Fibroblast of lung (primary cell): ENCODE results near the gene TPI1. TPM values are rescaled to one million over a fixed set of nuclear protein-coding genes. Genes with fewer than 3 reads are reported as not detected.

ENCODE experiments used
- DNase-seq, 2 donors: peaks; one replicate each; pipeline versions ENCODE4 v3.0.0 to v3.0.0-alpha.2; 2010; ENCODE audit warnings: low read depth in 2 of 2
- H2AFZ ChIP-seq: 2 replicates; pipeline ENCODE4 v1.5.1; 2012; ENCODE audit warnings: low read length, control low read depth, inconsistent platforms
- H3K27ac ChIP-seq: 2 replicates; pipeline ENCODE4 v1.5.1; 2011; ENCODE audit warnings: low read length, control low read depth; ENCODE audit not compliant: insufficient read depth
- H3K27me3 ChIP-seq: 2 replicates; pipeline ENCODE4 v1.5.1; 2011; ENCODE audit warnings: mild to moderate bottlenecking, low read length; ENCODE audit not compliant: control insufficient read depth, insufficient read depth
- H3K36me3 ChIP-seq: 2 replicates; pipeline ENCODE4 v1.5.1; 2011; ENCODE audit warnings: low read length; ENCODE audit not compliant: control insufficient read depth, insufficient read depth
- H3K4me1 ChIP-seq: 2 replicates; pipeline ENCODE4 v1.5.1; 2011; ENCODE audit warnings: low read length; ENCODE audit not compliant: control insufficient read depth, insufficient read depth; ENCODE audit errors: extremely low read depth
- H3K4me2 ChIP-seq: 2 replicates; pipeline ENCODE4 v1.5.1; 2011; ENCODE audit warnings: low read length, control low read depth; ENCODE audit not compliant: insufficient read depth; ENCODE audit errors: extremely low read depth
- H3K4me3 ChIP-seq, 4 experiments: fragments of 200-600 bp in 1 of 4; sonication (generic) in 1 of 4; replicated peaks in 1 of 4; 2 replicates each; pipeline ENCODE4 v1.5.1; 2011 to 2016; ENCODE audit warnings: low read length in 4 of 4, low read depth in 3 of 4, mild to moderate bottlenecking in 3 of 4, control low read depth in 2 of 4, inconsistent platforms in 1 of 4, mixed read lengths in 1 of 4; ENCODE audit not compliant: insufficient read depth in 1 of 4; ENCODE audit errors: control extremely low read depth in 1 of 4
- H3K79me2 ChIP-seq: 2 replicates; pipeline ENCODE4 v1.5.1; 2012; ENCODE audit warnings: mild to moderate bottlenecking, low read length, inconsistent platforms; ENCODE audit not compliant: control insufficient read depth, insufficient read depth
- H3K9ac ChIP-seq: 2 replicates; pipeline ENCODE4 v1.5.1; 2011; ENCODE audit warnings: mild to moderate bottlenecking, low read length, control low read depth; ENCODE audit not compliant: insufficient read depth
- H3K9me3 ChIP-seq: 2 replicates; pipeline ENCODE4 v1.5.1; 2012; ENCODE audit warnings: low read depth, low read length; ENCODE audit not compliant: control insufficient read depth, insufficient read depth
- H4K20me1 ChIP-seq: 2 replicates; pipeline ENCODE4 v1.5.1; 2011; ENCODE audit warnings: low read length; ENCODE audit not compliant: control insufficient read depth, insufficient read depth; ENCODE audit errors: extremely low read depth
- EZH2 ChIP-seq: IDR thresholded peaks from 2 replicates; pipeline ENCODE4 v1.5.1; 2012; ENCODE audit warnings: low read length, control low read depth, mild to moderate bottlenecking; ENCODE audit errors: missing control alignments
- polyA plus RNA-seq, 2 donors: library from polyadenylated mRNA; depleted of rRNA in 1 of 2; stranded (reverse) in 1 of 2; unstranded in 1 of 2; fragments of >200 nt; gene quantifications; 2 replicates each; pipeline ENCODE4 v1.2.1, GENCODE V29; 2011 to 2012; ENCODE audit warnings: missing spikeins in 1 of 2
- total RNA-seq: library from RNA; depleted of rRNA; stranded (reverse); fragments of >200 nt; gene quantifications from 2 replicates; pipeline ENCODE4 v1.2.1, GENCODE V29; 2014
- TF ChIP-seq, protein P1 (sequence below), 2 donors: IDR thresholded peaks in 1 of 2; conservative IDR thresholded peaks in 1 of 2; 1 replicate in 1 of 2; 2 replicates in 1 of 2; pipeline ENCODE4 v1.5.1; 2011 to 2012; ENCODE audit warnings: low read length in 2 of 2, control low read depth in 1 of 2, inconsistent platforms in 1 of 2, low read depth in 1 of 2, mild to moderate bottlenecking in 1 of 2

Gene TPI1
- total and polyA plus RNA-seq, 2 donors (not counting 1 experiment from before 2014, with no cell fraction given), result 934 to 1,654 TPM

DNA sequence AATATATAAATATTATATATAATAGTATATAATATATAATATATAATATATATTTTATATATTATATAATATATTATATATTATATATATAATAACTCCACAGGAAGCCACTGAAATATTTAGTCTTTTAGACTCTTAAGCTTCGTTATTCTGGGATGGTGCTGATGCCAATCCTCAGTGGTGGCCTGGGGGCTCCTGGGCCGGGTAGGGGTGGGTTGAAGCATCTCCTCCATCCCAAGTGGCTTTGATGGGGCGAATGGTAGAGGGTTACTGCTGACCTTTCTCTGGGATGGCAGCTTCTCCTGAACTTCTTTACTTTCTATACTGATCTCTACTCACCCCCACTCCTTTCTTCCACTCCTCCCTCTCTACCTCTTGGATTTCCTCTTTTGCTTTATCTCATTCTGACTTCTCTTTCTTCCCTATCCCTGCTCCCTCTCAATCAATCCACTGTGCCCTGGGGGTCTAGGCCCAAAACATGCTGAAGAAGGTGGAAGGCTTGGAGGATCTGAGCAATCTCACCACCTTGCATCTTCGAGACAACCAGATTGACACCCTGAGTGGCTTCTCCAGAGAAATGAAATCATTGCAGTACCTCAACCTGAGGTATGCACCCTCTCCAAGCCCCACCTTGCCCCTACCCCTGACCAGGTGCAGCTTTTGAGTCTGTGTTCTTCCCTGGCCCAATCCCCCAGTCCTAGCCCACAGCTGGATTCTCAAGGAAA, 42.3 kb downstream of the TPI1 start:
- no peak for DNase-seq
- no peak overlapping the region for H3K9ac ChIP-seq
- no peaks in the 10 kb centered on the region for H3K79me2 ChIP-seq
- no peaks in the 10 kb centered on the region for H3K27me3 ChIP-seq
- no peaks in the 10 kb centered on the region for H4K20me1 ChIP-seq
- peaks cover 4% of the 10 kb centered on the region for H3K4me1 ChIP-seq
- no peak overlapping the region for H2AFZ ChIP-seq
- no peak for TF ChIP-seq EZH2
- TF ChIP-seq, protein P1, sequence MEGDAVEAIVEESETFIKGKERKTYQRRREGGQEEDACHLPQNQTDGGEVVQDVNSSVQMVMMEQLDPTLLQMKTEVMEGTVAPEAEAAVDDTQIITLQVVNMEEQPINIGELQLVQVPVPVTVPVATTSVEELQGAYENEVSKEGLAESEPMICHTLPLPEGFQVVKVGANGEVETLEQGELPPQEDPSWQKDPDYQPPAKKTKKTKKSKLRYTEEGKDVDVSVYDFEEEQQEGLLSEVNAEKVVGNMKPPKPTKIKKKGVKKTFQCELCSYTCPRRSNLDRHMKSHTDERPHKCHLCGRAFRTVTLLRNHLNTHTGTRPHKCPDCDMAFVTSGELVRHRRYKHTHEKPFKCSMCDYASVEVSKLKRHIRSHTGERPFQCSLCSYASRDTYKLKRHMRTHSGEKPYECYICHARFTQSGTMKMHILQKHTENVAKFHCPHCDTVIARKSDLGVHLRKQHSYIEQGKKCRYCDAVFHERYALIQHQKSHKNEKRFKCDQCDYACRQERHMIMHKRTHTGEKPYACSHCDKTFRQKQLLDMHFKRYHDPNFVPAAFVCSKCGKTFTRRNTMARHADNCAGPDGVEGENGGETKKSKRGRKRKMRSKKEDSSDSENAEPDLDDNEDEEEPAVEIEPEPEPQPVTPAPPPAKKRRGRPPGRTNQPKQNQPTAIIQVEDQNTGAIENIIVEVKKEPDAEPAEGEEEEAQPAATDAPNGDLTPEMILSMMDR (conservative IDR thresholded peaks at IDR 0.05 in 1 of 2, IDR thresholded peaks at IDR 0.05 in 1 of 2; ENCODE audit: low read depth in 1 of 2, low read length in 2 of 2), result no peak
- H3K27ac ChIP-seq, result no peak overlapping the region
- no peaks in the 10 kb centered on the region for H3K9me3 ChIP-seq
- H3K4me3 ChIP-seq, result no peak overlapping the region
- H3K4me2 ChIP-seq, result no peak overlapping the region
- H3K36me3 ChIP-seq, result no peaks in the 10 kb centered on the region

DNA sequence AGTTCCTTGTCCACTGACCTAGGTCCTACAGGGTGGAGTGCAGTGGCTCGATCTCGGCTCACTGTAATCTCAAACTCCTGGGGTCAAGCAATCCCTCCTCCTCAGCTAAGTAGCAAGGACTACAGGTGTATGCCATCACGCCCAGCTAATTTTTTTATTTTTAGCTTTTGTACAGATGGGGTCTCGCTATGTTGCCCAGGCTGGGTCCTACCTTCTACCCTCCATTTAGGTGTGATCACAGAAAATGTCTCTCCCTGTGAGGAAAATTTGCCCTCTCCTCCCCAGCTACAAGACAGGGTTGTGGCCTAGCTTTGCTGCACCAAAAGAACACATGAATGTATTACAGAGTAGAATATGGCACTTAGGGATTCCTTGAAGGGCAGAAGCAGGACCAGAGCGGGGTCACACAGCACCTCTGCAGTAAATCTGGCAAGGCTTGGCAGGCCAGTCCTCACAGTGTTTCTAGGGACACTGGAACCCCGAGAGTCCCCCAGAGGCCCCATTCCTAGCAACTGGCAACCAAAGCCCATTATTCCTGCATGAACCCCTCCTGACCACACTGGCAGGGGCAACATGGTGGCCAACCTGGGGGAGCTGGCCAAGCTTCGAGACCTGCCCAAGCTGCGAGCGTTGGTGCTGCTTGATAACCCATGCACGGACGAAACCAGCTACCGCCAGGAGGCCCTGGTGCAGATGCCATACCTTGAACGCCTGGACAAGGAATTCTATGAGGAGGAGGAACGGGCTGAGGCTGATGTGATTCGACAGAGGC, 45.0 kb downstream of the TPI1 start:
- Histone ChIP-seq H4K20me1 (no peaks in the 10 kb centered on the region), H3K4me1 (peaks cover 2% of the 10 kb centered on the region), H2AFZ (no peak overlapping the region), H3K9ac (no peak overlapping the region), H3K4me3 (no peak overlapping the region), H3K4me2 (no peak overlapping the region), H3K27ac (no peak overlapping the region), H3K79me2 (peaks cover 3% of the 10 kb centered on the region), H3K9me3 (no peaks in the 10 kb centered on the region), H3K27me3 (no peaks in the 10 kb centered on the region), H3K36me3 (peaks cover 5% of the 10 kb centered on the region)
- DNase-seq, result no peak
- no peak for TF ChIP-seq EZH2
- TF ChIP-seq, protein P1 (conservative IDR thresholded peaks at IDR 0.05 in 1 of 2, IDR thresholded peaks at IDR 0.05 in 1 of 2; ENCODE audit: low read depth in 1 of 2, low read length in 2 of 2), result no peak

DNA sequence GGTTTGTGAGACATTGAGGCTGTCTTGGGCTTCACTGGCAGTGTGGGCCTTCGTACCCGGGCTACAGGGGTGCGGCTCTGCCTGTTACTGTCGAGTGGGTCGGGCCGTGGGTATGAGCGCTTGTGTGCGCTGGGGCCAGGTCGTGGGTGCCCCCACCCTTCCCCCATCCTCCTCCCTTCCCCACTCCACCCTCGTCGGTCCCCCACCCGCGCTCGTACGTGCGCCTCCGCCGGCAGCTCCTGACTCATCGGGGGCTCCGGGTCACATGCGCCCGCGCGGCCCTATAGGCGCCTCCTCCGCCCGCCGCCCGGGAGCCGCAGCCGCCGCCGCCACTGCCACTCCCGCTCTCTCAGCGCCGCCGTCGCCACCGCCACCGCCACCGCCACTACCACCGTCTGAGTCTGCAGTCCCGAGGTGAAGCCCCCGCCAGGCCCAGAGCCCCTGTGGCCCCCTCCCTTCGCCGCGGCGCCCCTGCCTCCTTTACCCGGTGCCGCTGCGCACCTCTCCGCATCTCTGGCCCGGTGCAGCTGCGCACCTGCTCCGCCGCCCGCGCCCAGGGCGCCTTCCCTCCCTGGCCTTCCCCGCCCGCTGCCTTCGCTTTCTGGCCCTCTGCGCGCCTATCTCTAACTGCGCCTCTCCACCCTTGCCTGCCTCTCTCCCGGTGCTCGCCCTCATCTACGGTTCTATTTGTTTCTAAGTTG, 47.1 kb downstream of the TPI1 start, which contains the start of gene ENO2:
Gene ENO2 (plus strand): TSS at position 335 of the 701 bp plus-strand sequence. CDS start 1,253 bp downstream, outside the sequence.
- DNase-seq, result peak; percentile 58 to 65
- peak within 1 kb of the TSS; percentile 56 for H3K9ac ChIP-seq
- peaks cover 3% of the 10 kb centered on the region for H3K79me2 ChIP-seq

More for the DNA sequence above, 47.1 kb downstream of the TPI1 start, which contains the start of gene ENO2:
- Histone ChIP-seq H3K4me1 (peaks cover 2% of the 10 kb centered on the region), H3K9me3 (no peaks in the 10 kb centered on the region), H3K4me2 (peak within 1 kb of the TSS; percentile 84), H3K4me3 (peak within 1 kb of the TSS; percentile 63 to 75 (median 70)), H4K20me1 (no peaks in the 10 kb centered on the region), H2AFZ (peak within 1 kb of the TSS; percentile 30), H3K27me3 (no peaks in the 10 kb centered on the region), H3K36me3 (peaks cover 9% of the 10 kb centered on the region), H3K27ac (no peak within 1 kb of the TSS)
- TF ChIP-seq, protein P1 (conservative IDR thresholded peaks at IDR 0.05 in 1 of 2, IDR thresholded peaks at IDR 0.05 in 1 of 2; ENCODE audit: low read depth in 1 of 2, low read length in 2 of 2), result no peak
- no peak for TF ChIP-seq EZH2
